ENCODE results near the gene GRM8. TPM values are rescaled to one million over a fixed set of nuclear protein-coding genes. Genes with fewer than 3 reads are reported as not detected.

Gene GRM8
- total RNA-seq, 1 experiment from 2014 or later: not detected

GRCh38 chr7:127119517-127119916, 133.2 kb downstream of the GRM8 start:
- H3K4me2 ChIP-seq (ENCODE audit: low read depth, low read length, poor library complexity, severe bottlenecking): no peak overlapping the region
- H3K27ac ChIP-seq (ENCODE audit: low read length): no peak overlapping the region
- no peaks in the 10 kb centered on the region for H3K4me1 ChIP-seq (ENCODE audit: low read length)
- no peak overlapping the region for H3K9ac ChIP-seq (ENCODE audit: low read length)
- H3K27me3 ChIP-seq (ENCODE audit: low read length): no peaks in the 10 kb centered on the region
- no peak overlapping the region for H2AFZ ChIP-seq (ENCODE audit: low read length)
- no peaks in the 10 kb centered on the region for H4K20me1 ChIP-seq (ENCODE audit: insufficient read depth, low read depth, low read length)
- no peak overlapping the region for H3K4me3 ChIP-seq (ENCODE audit: low read length)
- H3K9me2 ChIP-seq (replicated peaks; ENCODE audit: insufficient read depth, low read length): no peaks in the 10 kb centered on the region
- no peak for DNase-seq
- H3K9me3 ChIP-seq (ENCODE audit: low read length): no peaks in the 10 kb centered on the region
- no peaks in the 10 kb centered on the region for H3K36me3 ChIP-seq (ENCODE audit: insufficient read depth, low read length)
- H3K79me2 ChIP-seq (ENCODE audit: low read length): no peaks in the 10 kb centered on the region

- H3K4me1 ChIP-seq (ENCODE audit: low read length): no peaks in the 10 kb centered on the region
- no peaks in the 10 kb centered on the region for H3K27me3 ChIP-seq (ENCODE audit: low read length)
- no peak overlapping the region for H3K9ac ChIP-seq (ENCODE audit: low read length)
- H3K4me2 ChIP-seq (ENCODE audit: low read depth, low read length, poor library complexity, severe bottlenecking): no peak overlapping the region
- no peaks in the 10 kb centered on the region for H3K9me3 ChIP-seq (ENCODE audit: low read length)
- DNase-seq: no peak
- no peaks in the 10 kb centered on the region for H4K20me1 ChIP-seq (ENCODE audit: insufficient read depth, low read depth, low read length)
- H3K36me3 ChIP-seq (ENCODE audit: insufficient read depth, low read length): no peaks in the 10 kb centered on the region
- no peak overlapping the region for H3K4me3 ChIP-seq (ENCODE audit: low read length)
- H3K9me2 ChIP-seq (replicated peaks; ENCODE audit: insufficient read depth, low read length): no peaks in the 10 kb centered on the region
- H2AFZ ChIP-seq (ENCODE audit: low read length): no peak overlapping the region
- H3K79me2 ChIP-seq (ENCODE audit: low read length): no peaks in the 10 kb centered on the region
- H3K27ac ChIP-seq (ENCODE audit: low read length): no peak overlapping the region
Observed at GRCh38 chr7:127114742-127115265, 137.9 kb downstream of the GRM8 start.

GRCh38 chr7:127107601-127108007, 145.1 kb downstream of the GRM8 start:
- Histone ChIP-seq H2AFZ (ENCODE audit: low read length) (no peak overlapping the region), H3K27ac (ENCODE audit: low read length) (no peak overlapping the region)

GRCh38 chr7:127093340-127093739, 159.4 kb downstream of the GRM8 start:
- H3K4me2 ChIP-seq (ENCODE audit: low read depth, low read length, poor library complexity, severe bottlenecking): no peak overlapping the region
- H3K9me3 ChIP-seq (ENCODE audit: low read length): no peaks in the 10 kb centered on the region
- H3K9me2 ChIP-seq (replicated peaks; ENCODE audit: insufficient read depth, low read length): no peaks in the 10 kb centered on the region
- H3K27me3 ChIP-seq (ENCODE audit: low read length): no peaks in the 10 kb centered on the region
- no peaks in the 10 kb centered on the region for H3K4me1 ChIP-seq (ENCODE audit: low read length)
- H3K4me3 ChIP-seq (ENCODE audit: low read length): no peak overlapping the region
- no peak overlapping the region for H2AFZ ChIP-seq (ENCODE audit: low read length)
- no peaks in the 10 kb centered on the region for H4K20me1 ChIP-seq (ENCODE audit: insufficient read depth, low read depth, low read length)
- no peaks in the 10 kb centered on the region for H3K36me3 ChIP-seq (ENCODE audit: insufficient read depth, low read length)
- H3K79me2 ChIP-seq (ENCODE audit: low read length): no peaks in the 10 kb centered on the region
- no peak for DNase-seq
- H3K27ac ChIP-seq (ENCODE audit: low read length): no peak overlapping the region
- no peak overlapping the region for H3K9ac ChIP-seq (ENCODE audit: low read length)

More at GRCh38 chr7:127107601-127108007, 145.1 kb downstream of the GRM8 start:
- no peaks in the 10 kb centered on the region for H3K9me3 ChIP-seq (ENCODE audit: low read length)
- H3K79me2 ChIP-seq (ENCODE audit: low read length): no peaks in the 10 kb centered on the region
- no peaks in the 10 kb centered on the region for H4K20me1 ChIP-seq (ENCODE audit: insufficient read depth, low read depth, low read length)
- H3K4me1 ChIP-seq (ENCODE audit: low read length): no peaks in the 10 kb centered on the region
- DNase-seq: peak; percentile 80
- no peaks in the 10 kb centered on the region for H3K36me3 ChIP-seq (ENCODE audit: insufficient read depth, low read length)
- no peaks in the 10 kb centered on the region for H3K27me3 ChIP-seq (ENCODE audit: low read length)
- H3K4me2 ChIP-seq (ENCODE audit: low read depth, low read length, poor library complexity, severe bottlenecking): no peak overlapping the region
- 0 out of 2 replicates have a peak, but pooled peaks cover 4% of the 10 kb centered on the region for H3K9me2 ChIP-seq (replicated peaks; ENCODE audit: insufficient read depth, low read length)
- no peak overlapping the region for H3K4me3 ChIP-seq (ENCODE audit: low read length)
- H3K9ac ChIP-seq (ENCODE audit: low read length): no peak overlapping the region

GRCh38 chr7:127091620-127092019, 161.1 kb downstream of the GRM8 start:
- H2AFZ ChIP-seq (ENCODE audit: low read length): no peak overlapping the region
- no peaks in the 10 kb centered on the region for H4K20me1 ChIP-seq (ENCODE audit: insufficient read depth, low read depth, low read length)
- H3K79me2 ChIP-seq (ENCODE audit: low read length): no peaks in the 10 kb centered on the region
- no peak overlapping the region for H3K4me3 ChIP-seq (ENCODE audit: low read length)
- no peaks in the 10 kb centered on the region for H3K9me3 ChIP-seq (ENCODE audit: low read length)
- no peaks in the 10 kb centered on the region for H3K27me3 ChIP-seq (ENCODE audit: low read length)
- no peak overlapping the region for H3K9ac ChIP-seq (ENCODE audit: low read length)
- H3K4me1 ChIP-seq (ENCODE audit: low read length): no peaks in the 10 kb centered on the region
- H3K9me2 ChIP-seq (replicated peaks; ENCODE audit: insufficient read depth, low read length): no peaks in the 10 kb centered on the region
- no peak overlapping the region for H3K4me2 ChIP-seq (ENCODE audit: low read depth, low read length, poor library complexity, severe bottlenecking)
- no peaks in the 10 kb centered on the region for H3K36me3 ChIP-seq (ENCODE audit: insufficient read depth, low read length)
- no peak for DNase-seq
- H3K27ac ChIP-seq (ENCODE audit: low read length): no peak overlapping the region

GRCh38 chr7:127089146-127089545, 163.6 kb downstream of the GRM8 start:
- no peak for DNase-seq
- Histone ChIP-seq H3K79me2 (ENCODE audit: low read length) (no peaks in the 10 kb centered on the region), H3K4me3 (ENCODE audit: low read length) (no peak overlapping the region), H3K4me1 (ENCODE audit: low read length) (no peaks in the 10 kb centered on the region), H2AFZ (ENCODE audit: low read length) (no peak overlapping the region), H3K27ac (ENCODE audit: low read length) (no peak overlapping the region), H4K20me1 (ENCODE audit: insufficient read depth, low read depth, low read length) (no peaks in the 10 kb centered on the region), H3K27me3 (ENCODE audit: low read length) (no peaks in the 10 kb centered on the region), H3K9ac (ENCODE audit: low read length) (no peak overlapping the region), H3K9me3 (ENCODE audit: low read length) (no peaks in the 10 kb centered on the region), H3K36me3 (ENCODE audit: insufficient read depth, low read length) (no peaks in the 10 kb centered on the region), H3K9me2 (replicated peaks; ENCODE audit: insufficient read depth, low read length) (no peaks in the 10 kb centered on the region), H3K4me2 (ENCODE audit: low read depth, low read length, poor library complexity, severe bottlenecking) (no peak overlapping the region)

GRCh38 chr7:127081539-127081938, 171.2 kb downstream of the GRM8 start:
- Histone ChIP-seq H3K79me2 (ENCODE audit: low read length) (no peaks in the 10 kb centered on the region), H3K4me2 (ENCODE audit: low read depth, low read length, poor library complexity, severe bottlenecking) (no peak overlapping the region), H3K27ac (ENCODE audit: low read length) (no peak overlapping the region), H3K36me3 (ENCODE audit: insufficient read depth, low read length) (no peaks in the 10 kb centered on the region), H3K4me3 (ENCODE audit: low read length) (no peak overlapping the region), H3K4me1 (ENCODE audit: low read length) (no peaks in the 10 kb centered on the region), H3K27me3 (ENCODE audit: low read length) (no peaks in the 10 kb centered on the region), H4K20me1 (ENCODE audit: insufficient read depth, low read depth, low read length) (no peaks in the 10 kb centered on the region), H3K9ac (ENCODE audit: low read length) (no peak overlapping the region), H3K9me3 (ENCODE audit: low read length) (no peaks in the 10 kb centered on the region), H2AFZ (ENCODE audit: low read length) (no peak overlapping the region), H3K9me2 (replicated peaks; ENCODE audit: insufficient read depth, low read length) (no peaks in the 10 kb centered on the region)
- no peak for DNase-seq

- H3K4me2 ChIP-seq (ENCODE audit: low read depth, low read length, poor library complexity, severe bottlenecking): no peak overlapping the region
- H2AFZ ChIP-seq (ENCODE audit: low read length): no peak overlapping the region
- H4K20me1 ChIP-seq (ENCODE audit: insufficient read depth, low read depth, low read length): no peaks in the 10 kb centered on the region
- H3K27me3 ChIP-seq (ENCODE audit: low read length): no peaks in the 10 kb centered on the region
- H3K9ac ChIP-seq (ENCODE audit: low read length): no peak overlapping the region
- H3K4me1 ChIP-seq (ENCODE audit: low read length): no peaks in the 10 kb centered on the region
- DNase-seq: no peak
- H3K4me3 ChIP-seq (ENCODE audit: low read length): no peak overlapping the region
- no peaks in the 10 kb centered on the region for H3K9me2 ChIP-seq (replicated peaks; ENCODE audit: insufficient read depth, low read length)
- no peaks in the 10 kb centered on the region for H3K9me3 ChIP-seq (ENCODE audit: low read length)
- no peaks in the 10 kb centered on the region for H3K79me2 ChIP-seq (ENCODE audit: low read length)
- H3K36me3 ChIP-seq (ENCODE audit: insufficient read depth, low read length): no peaks in the 10 kb centered on the region
- no peak overlapping the region for H3K27ac ChIP-seq (ENCODE audit: low read length)
Observed at GRCh38 chr7:127080576-127080975, 172.2 kb downstream of the GRM8 start.

GRCh38 chr7:127066974-127067373, 185.8 kb downstream of the GRM8 start:
- Histone ChIP-seq H2AFZ (ENCODE audit: low read length) (no peak overlapping the region), H3K9me3 (ENCODE audit: low read length) (no peaks in the 10 kb centered on the region), H3K79me2 (ENCODE audit: low read length) (no peaks in the 10 kb centered on the region), H3K4me2 (ENCODE audit: low read depth, low read length, poor library complexity, severe bottlenecking) (no peak overlapping the region), H3K9me2 (replicated peaks; ENCODE audit: insufficient read depth, low read length) (no peaks in the 10 kb centered on the region), H3K27ac (ENCODE audit: low read length) (no peak overlapping the region), H3K4me1 (ENCODE audit: low read length) (no peaks in the 10 kb centered on the region), H3K36me3 (ENCODE audit: insufficient read depth, low read length) (no peaks in the 10 kb centered on the region), H4K20me1 (ENCODE audit: insufficient read depth, low read depth, low read length) (no peaks in the 10 kb centered on the region), H3K4me3 (ENCODE audit: low read length) (no peak overlapping the region), H3K9ac (ENCODE audit: low read length) (no peak overlapping the region), H3K27me3 (ENCODE audit: low read length) (no peaks in the 10 kb centered on the region)
- DNase-seq: peak; percentile 52
